Fibroblast of lung (primary cell): Measurements from ENCODE around the gene GAB2. TPM values are rescaled to one million over a fixed set of nuclear protein-coding genes. Genes with fewer than 3 reads are reported as not detected.
A peak's percentile ranks its signal among the peaks of the same experiment; 100 is the strongest.
"Not testable (repeated sequence)": the region's sequence is repeated elsewhere in the genome, so short reads cannot be mapped to it uniquely, and the experiment has no call there.

Experiments used
- DNase-seq, 2 donors: peaks; one replicate each; pipeline versions ENCODE4 v3.0.0 to v3.0.0-alpha.2; 2010; ENCODE audit warnings: low read depth in 2 of 2
- H2AFZ ChIP-seq: 2 replicates; pipeline ENCODE4 v1.5.1; 2012; ENCODE audit warnings: low read length, control low read depth, inconsistent platforms
- H3K27ac ChIP-seq: 2 replicates; pipeline ENCODE4 v1.5.1; 2011; ENCODE audit warnings: low read length, control low read depth; ENCODE audit not compliant: insufficient read depth
- H3K27me3 ChIP-seq: 2 replicates; pipeline ENCODE4 v1.5.1; 2011; ENCODE audit warnings: mild to moderate bottlenecking, low read length; ENCODE audit not compliant: control insufficient read depth, insufficient read depth
- H3K36me3 ChIP-seq: 2 replicates; pipeline ENCODE4 v1.5.1; 2011; ENCODE audit warnings: low read length; ENCODE audit not compliant: control insufficient read depth, insufficient read depth
- H3K4me1 ChIP-seq: 2 replicates; pipeline ENCODE4 v1.5.1; 2011; ENCODE audit warnings: low read length; ENCODE audit not compliant: control insufficient read depth, insufficient read depth; ENCODE audit errors: extremely low read depth
- H3K4me2 ChIP-seq: 2 replicates; pipeline ENCODE4 v1.5.1; 2011; ENCODE audit warnings: low read length, control low read depth; ENCODE audit not compliant: insufficient read depth; ENCODE audit errors: extremely low read depth
- H3K4me3 ChIP-seq, 4 experiments: fragments of 200-600 bp in 1 of 4; sonication (generic) in 1 of 4; replicated peaks in 1 of 4; 2 replicates each; pipeline ENCODE4 v1.5.1; 2011 to 2016; ENCODE audit warnings: low read length in 4 of 4, low read depth in 3 of 4, mild to moderate bottlenecking in 3 of 4, control low read depth in 2 of 4, inconsistent platforms in 1 of 4, mixed read lengths in 1 of 4; ENCODE audit not compliant: insufficient read depth in 1 of 4; ENCODE audit errors: control extremely low read depth in 1 of 4
- H3K79me2 ChIP-seq: 2 replicates; pipeline ENCODE4 v1.5.1; 2012; ENCODE audit warnings: mild to moderate bottlenecking, low read length, inconsistent platforms; ENCODE audit not compliant: control insufficient read depth, insufficient read depth
- H3K9ac ChIP-seq: 2 replicates; pipeline ENCODE4 v1.5.1; 2011; ENCODE audit warnings: mild to moderate bottlenecking, low read length, control low read depth; ENCODE audit not compliant: insufficient read depth
- H3K9me3 ChIP-seq: 2 replicates; pipeline ENCODE4 v1.5.1; 2012; ENCODE audit warnings: low read depth, low read length; ENCODE audit not compliant: control insufficient read depth, insufficient read depth
- H4K20me1 ChIP-seq: 2 replicates; pipeline ENCODE4 v1.5.1; 2011; ENCODE audit warnings: low read length; ENCODE audit not compliant: control insufficient read depth, insufficient read depth; ENCODE audit errors: extremely low read depth
- EZH2 ChIP-seq: IDR thresholded peaks from 2 replicates; pipeline ENCODE4 v1.5.1; 2012; ENCODE audit warnings: low read length, control low read depth, mild to moderate bottlenecking; ENCODE audit errors: missing control alignments
- polyA plus RNA-seq, 2 donors: library from polyadenylated mRNA; depleted of rRNA in 1 of 2; stranded (reverse) in 1 of 2; unstranded in 1 of 2; fragments of >200 nt; gene quantifications; 2 replicates each; pipeline ENCODE4 v1.2.1, GENCODE V29; 2011 to 2012; ENCODE audit warnings: missing spikeins in 1 of 2
- total RNA-seq: library from RNA; depleted of rRNA; stranded (reverse); fragments of >200 nt; gene quantifications from 2 replicates; pipeline ENCODE4 v1.2.1, GENCODE V29; 2014
- TF ChIP-seq, protein P1 (sequence below), 2 donors: IDR thresholded peaks in 1 of 2; conservative IDR thresholded peaks in 1 of 2; 1 replicate in 1 of 2; 2 replicates in 1 of 2; pipeline ENCODE4 v1.5.1; 2011 to 2012; ENCODE audit warnings: low read length in 2 of 2, control low read depth in 1 of 2, inconsistent platforms in 1 of 2, low read depth in 1 of 2, mild to moderate bottlenecking in 1 of 2

GAB2 gene
- total and polyA plus RNA-seq, 2 donors (not counting 1 experiment from before 2014, with no cell fraction given): 7.1 to 14.0 TPM

DNA sequence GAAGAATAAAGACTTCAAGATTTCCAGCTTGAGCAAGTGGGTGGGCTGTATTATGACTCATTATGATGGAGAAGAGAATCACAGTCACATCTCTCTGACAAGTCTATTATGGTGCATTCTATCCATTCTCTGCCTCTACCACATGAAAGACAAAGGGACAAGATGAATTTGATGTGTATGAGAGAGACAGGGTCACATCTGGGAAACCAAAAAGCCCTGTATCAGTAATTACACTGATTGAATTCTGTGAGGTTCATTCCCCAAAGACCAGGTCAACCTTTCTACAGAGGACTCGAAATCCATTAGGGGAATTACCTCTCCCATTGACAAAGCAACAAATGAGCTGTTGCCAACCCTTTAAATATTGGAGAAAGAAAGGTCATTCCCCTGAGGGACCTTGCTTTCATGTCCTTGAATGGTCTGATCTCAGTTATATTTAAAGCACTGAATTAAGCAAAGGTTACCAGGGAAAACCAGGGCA lies 119.3 kb downstream of the GAB2 start:
- Histone ChIP-seq H3K36me3 (no peaks in the 10 kb centered on the region), H3K9ac (no peak overlapping the region), H2AFZ (no peak overlapping the region), H3K27me3 (no peaks in the 10 kb centered on the region), H4K20me1 (no peaks in the 10 kb centered on the region), H3K4me1 (no peaks in the 10 kb centered on the region), H3K79me2 (no peaks in the 10 kb centered on the region), H3K9me3 (no peaks in the 10 kb centered on the region), H3K27ac (no peak overlapping the region), H3K4me2 (no peak overlapping the region), H3K4me3 (no peak overlapping the region)
- no peak for TF ChIP-seq EZH2
- TF ChIP-seq, protein P1, sequence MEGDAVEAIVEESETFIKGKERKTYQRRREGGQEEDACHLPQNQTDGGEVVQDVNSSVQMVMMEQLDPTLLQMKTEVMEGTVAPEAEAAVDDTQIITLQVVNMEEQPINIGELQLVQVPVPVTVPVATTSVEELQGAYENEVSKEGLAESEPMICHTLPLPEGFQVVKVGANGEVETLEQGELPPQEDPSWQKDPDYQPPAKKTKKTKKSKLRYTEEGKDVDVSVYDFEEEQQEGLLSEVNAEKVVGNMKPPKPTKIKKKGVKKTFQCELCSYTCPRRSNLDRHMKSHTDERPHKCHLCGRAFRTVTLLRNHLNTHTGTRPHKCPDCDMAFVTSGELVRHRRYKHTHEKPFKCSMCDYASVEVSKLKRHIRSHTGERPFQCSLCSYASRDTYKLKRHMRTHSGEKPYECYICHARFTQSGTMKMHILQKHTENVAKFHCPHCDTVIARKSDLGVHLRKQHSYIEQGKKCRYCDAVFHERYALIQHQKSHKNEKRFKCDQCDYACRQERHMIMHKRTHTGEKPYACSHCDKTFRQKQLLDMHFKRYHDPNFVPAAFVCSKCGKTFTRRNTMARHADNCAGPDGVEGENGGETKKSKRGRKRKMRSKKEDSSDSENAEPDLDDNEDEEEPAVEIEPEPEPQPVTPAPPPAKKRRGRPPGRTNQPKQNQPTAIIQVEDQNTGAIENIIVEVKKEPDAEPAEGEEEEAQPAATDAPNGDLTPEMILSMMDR (conservative IDR thresholded peaks at IDR 0.05 in 1 of 2, IDR thresholded peaks at IDR 0.05 in 1 of 2; ENCODE audit: low read depth in 1 of 2, low read length in 2 of 2): no peak
- DNase-seq: peak in 1 of 2 donors; percentile 36

DNA sequence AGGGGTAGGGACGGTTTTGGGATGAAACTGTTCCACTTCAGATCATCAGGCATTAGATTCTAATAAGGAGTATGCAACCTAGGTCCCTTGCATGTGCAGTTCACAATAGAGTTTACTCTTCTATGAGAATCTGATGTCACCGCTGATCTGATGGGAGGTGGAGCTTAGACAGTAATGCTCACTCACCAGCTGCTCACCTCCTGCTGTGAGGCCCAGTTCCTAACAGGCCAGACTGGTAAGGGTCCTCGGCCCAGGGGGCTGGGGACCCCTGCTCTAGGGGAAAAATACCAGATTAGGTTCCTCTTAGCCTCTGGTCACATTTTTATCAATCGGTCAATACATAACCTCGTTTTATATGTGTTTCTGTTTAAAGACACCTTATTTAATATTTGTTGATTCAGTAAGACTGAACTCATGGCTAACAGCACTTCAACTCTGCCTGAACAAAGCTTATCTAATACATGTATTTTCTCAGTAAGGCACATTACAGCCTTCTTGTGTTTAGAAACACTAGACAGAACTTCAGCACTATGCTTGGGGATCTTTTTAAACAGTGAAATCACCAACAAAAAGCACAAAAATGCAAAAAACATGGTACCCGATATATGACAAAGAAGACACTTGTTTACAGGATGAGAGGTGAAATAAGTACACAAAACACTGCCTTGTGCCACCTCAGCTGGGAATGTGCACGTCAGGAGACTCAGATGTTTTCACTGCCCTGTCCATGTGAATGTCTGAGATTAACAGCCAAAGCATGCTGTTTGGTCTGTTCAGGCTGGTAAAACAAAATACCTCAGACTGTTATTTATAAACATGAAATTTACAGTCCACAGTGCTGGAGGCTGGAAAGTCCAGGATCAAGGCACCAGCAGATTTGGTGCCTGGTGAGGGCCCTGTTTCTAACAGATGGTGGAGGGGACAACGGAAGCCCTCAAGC lies 121.4 kb downstream of the GAB2 start:
- H3K36me3 ChIP-seq: no peaks in the 10 kb centered on the region
- H2AFZ ChIP-seq: no peak overlapping the region
- DNase-seq: no peak
- no peak for TF ChIP-seq EZH2
- TF ChIP-seq, protein P1 (conservative IDR thresholded peaks at IDR 0.05 in 1 of 2, IDR thresholded peaks at IDR 0.05 in 1 of 2; ENCODE audit: low read depth in 1 of 2, low read length in 2 of 2): no peak
- no peaks in the 10 kb centered on the region for H3K9me3 ChIP-seq
- no peak overlapping the region for H3K9ac ChIP-seq
- no peaks in the 10 kb centered on the region for H3K4me1 ChIP-seq
- H3K4me2 ChIP-seq: no peak overlapping the region
- H3K4me3 ChIP-seq: no peak overlapping the region
- H3K27me3 ChIP-seq: no peaks in the 10 kb centered on the region
- no peaks in the 10 kb centered on the region for H3K79me2 ChIP-seq
- no peaks in the 10 kb centered on the region for H4K20me1 ChIP-seq
- H3K27ac ChIP-seq: no peak overlapping the region

DNA sequence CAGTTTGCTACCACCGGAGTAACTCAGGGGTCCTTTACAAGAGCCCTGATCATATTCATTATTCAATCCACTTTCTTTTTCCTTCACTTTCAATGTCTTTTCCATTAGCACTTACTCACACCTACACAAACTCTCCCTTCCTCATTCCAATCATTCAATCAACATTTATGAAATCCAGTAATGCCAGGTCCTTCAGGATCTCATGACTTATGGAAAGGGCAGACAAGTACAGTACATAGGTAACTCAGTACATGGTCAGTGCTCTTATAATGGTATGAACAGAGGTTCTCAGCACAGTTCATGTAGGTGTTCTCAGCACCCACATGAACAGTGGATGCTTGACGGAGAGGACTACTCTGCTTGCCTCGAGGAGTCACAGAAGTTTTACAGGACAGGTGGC lies 122.3 kb downstream of the GAB2 start:
- Histone ChIP-seq H3K9me3 (no peaks in the 10 kb centered on the region), H3K79me2 (no peaks in the 10 kb centered on the region), H3K36me3 (no peaks in the 10 kb centered on the region), H3K9ac (no peak overlapping the region), H2AFZ (no peak overlapping the region), H4K20me1 (no peaks in the 10 kb centered on the region), H3K4me2 (no peak overlapping the region), H3K27ac (no peak overlapping the region), H3K4me1 (no peaks in the 10 kb centered on the region), H3K27me3 (no peaks in the 10 kb centered on the region), H3K4me3 (no peak overlapping the region)
- TF ChIP-seq EZH2: no peak
- TF ChIP-seq, protein P1 (conservative IDR thresholded peaks at IDR 0.05 in 1 of 2, IDR thresholded peaks at IDR 0.05 in 1 of 2; ENCODE audit: low read depth in 1 of 2, low read length in 2 of 2): no peak
- DNase-seq: no peak

DNA sequence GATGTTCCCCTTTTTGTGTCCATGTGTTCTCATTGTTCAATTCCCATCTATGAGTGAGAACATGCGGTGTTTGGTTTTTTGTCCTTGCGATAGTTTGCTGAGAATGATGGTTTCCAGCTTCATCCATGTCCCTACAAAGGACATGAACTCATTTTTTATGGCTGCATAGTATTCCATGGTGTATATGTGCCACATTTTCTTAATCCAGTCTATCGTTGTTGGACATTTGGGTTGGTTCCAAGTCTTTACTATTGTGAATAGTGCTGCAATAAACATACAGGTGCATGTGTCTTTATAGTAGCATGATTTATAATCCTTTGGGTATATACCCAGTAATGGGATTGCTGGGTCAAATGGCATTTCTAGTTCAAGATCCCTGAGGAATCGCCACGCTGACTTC lies 123.5 kb downstream of the GAB2 start:
- not testable (repeated sequence) for H2AFZ ChIP-seq, H3K4me2 ChIP-seq, DNase-seq, H3K9me3 ChIP-seq, H3K4me3 ChIP-seq, H3K9ac ChIP-seq, H3K36me3 ChIP-seq, H3K27ac ChIP-seq, H3K79me2 ChIP-seq, H4K20me1 ChIP-seq, H3K27me3 ChIP-seq, H3K4me1 ChIP-seq
